ENCODE data around the gene LEPR. TPM values are rescaled to one million over a fixed set of nuclear protein-coding genes. Genes with fewer than 3 reads are reported as not detected.

The LEPR gene
- total and polyA plus RNA-seq, 12 donors, result 1.6 to 13.4 (median 6.6) TPM

DNA sequence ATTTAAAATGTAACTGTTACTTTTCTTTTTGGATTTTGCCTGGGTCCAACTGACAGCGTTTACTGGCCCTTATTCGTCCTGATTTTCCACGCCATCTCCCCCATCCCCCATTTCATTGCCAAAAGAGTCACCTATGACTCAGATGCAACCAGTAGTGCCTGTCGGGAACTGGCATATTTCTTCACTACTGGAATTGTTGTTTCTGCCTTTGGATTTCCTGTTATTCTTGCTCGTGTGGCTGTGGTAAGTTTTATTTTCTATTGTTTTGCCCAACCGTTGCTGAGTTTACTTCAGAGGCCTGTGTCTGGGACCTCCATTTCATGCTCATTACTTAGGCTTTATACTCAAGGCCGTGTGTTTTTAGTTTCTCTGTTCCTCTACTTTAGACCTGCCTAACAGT, 9.3 kb downstream of the LEPR start:
- Histone ChIP-seq H3K4me3 (no peak overlapping the region), H3K36me3 (peaks cover 0 to 93% (median 27%) of the 10 kb centered on the region in 9 donors), H3K27ac (peak overlapping the region in 8 of 10 donors; percentile 32 to 84 (median 62)), H3K4me1 (peaks cover 0 to 38% (median 21%) of the 10 kb centered on the region in 9 donors), H3K9me3 (no peaks in the 10 kb centered on the region), H3K27me3 (no peaks in the 10 kb centered on the region)
- intact Hi-C loops (cut with DNase I), result loop anchor here in 8 of 10 donors (2.0 to 10.0 kb wide), 11 partner anchors 97 to 365 kb away; no protein-coding TSS in a partner anchor
- 55 to 62% methylated on average over 7 of the region's 7 CpGs for WGBS, 2 donors
- peak in 1 of 2 donors; percentile 27 for DNase-seq
- peak in 7 of 8 donors; percentile 20 to 80 (median 63) for ATAC-seq
- TF ChIP-seq, protein P1, sequence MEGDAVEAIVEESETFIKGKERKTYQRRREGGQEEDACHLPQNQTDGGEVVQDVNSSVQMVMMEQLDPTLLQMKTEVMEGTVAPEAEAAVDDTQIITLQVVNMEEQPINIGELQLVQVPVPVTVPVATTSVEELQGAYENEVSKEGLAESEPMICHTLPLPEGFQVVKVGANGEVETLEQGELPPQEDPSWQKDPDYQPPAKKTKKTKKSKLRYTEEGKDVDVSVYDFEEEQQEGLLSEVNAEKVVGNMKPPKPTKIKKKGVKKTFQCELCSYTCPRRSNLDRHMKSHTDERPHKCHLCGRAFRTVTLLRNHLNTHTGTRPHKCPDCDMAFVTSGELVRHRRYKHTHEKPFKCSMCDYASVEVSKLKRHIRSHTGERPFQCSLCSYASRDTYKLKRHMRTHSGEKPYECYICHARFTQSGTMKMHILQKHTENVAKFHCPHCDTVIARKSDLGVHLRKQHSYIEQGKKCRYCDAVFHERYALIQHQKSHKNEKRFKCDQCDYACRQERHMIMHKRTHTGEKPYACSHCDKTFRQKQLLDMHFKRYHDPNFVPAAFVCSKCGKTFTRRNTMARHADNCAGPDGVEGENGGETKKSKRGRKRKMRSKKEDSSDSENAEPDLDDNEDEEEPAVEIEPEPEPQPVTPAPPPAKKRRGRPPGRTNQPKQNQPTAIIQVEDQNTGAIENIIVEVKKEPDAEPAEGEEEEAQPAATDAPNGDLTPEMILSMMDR (IDR thresholded peaks at IDR 0.05), result no peak

DNA sequence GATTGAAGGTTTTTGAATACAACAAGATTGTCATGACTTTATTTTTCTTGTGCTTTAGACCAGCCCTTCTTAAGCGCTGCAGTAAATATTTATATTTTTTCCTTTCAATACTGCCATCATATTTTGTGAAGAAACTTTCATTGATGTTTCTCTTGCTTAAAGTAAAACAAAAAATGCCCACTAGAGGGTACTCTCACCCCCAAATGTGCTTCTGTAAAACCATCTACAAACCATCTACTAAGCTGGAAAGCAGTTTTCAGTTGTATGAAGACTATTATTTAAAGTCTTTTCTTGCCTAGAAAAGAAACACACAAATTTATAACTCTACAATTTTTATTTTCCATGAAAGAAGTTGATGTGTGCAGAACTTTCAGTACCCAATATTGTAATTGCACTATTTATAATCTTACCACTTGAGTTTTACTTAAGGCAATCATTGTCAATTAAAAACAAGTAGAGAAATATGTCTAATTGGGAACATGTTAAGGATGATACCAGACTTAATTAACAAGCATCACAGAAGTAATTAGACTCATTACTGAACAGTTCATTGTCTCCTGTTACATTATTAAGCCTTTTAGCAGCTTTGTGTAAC, 10.7 kb downstream of the LEPR start:
- WGBS, 2 donors, result 28 to 43% methylated on average over 1 of the region's 1 CpG
- Histone ChIP-seq H3K36me3 (peaks cover 0 to 89% (median 18%) of the 10 kb centered on the region in 9 donors), H3K27me3 (no peaks in the 10 kb centered on the region), H3K27ac (peak overlapping the region in 7 of 10 donors; percentile 5 to 84 (median 65)), H3K9me3 (no peaks in the 10 kb centered on the region), H3K4me1 (peaks cover 0 to 40% (median 17%) of the 10 kb centered on the region in 9 donors), H3K4me3 (no peak overlapping the region)
- no peak for DNase-seq
- TF ChIP-seq, protein P1 (IDR thresholded peaks at IDR 0.05), result peak; percentile 33 to 77 (median 64)
- intact Hi-C loops (cut with DNase I), result loop anchor here in 6 of 10 donors (2.0 to 10.0 kb wide), 6 partner anchors 96 to 256 kb away; no protein-coding TSS in a partner anchor
- ATAC-seq, result peak in 2 of 8 donors; percentile 51 to 57

DNA sequence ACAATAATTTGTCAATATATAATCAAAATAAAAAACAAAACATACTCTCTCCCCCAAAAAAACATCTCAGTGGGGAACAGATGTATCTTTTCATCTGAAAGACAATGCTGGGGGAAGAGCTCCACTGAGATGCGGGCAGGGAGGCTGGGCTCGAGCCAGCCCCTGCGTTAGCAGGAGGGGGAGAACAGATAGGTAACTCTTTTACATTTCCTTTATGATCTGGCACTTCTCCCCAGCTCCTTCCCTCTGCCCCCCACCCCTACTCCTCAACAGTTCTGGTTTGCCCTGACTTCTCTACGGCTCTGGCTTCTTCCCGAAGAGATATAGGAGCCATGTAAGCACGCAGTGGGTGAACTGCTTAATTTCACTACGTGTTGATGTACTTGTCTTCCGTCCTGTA, 12.4 kb downstream of the LEPR start:
- intact Hi-C loops (cut with DNase I), result loop anchor here in 5 of 10 donors (5.0 to 10.0 kb wide), 5 partner anchors 94 to 254 kb away; no protein-coding TSS in a partner anchor
- no peak overlapping the region for H3K4me3 ChIP-seq
- no peak overlapping the region for H3K27ac ChIP-seq
- TF ChIP-seq, protein P1 (IDR thresholded peaks at IDR 0.05), result no peak
- WGBS, 2 donors, result 73 to 75% methylated on average over 8 of the region's 8 CpGs
- peaks cover 0 to 74% (median 10%) of the 10 kb centered on the region in 9 donors for H3K36me3 ChIP-seq
- H3K27me3 ChIP-seq, result no peaks in the 10 kb centered on the region
- no peaks in the 10 kb centered on the region for H3K9me3 ChIP-seq
- DNase-seq, result no peak
- peaks cover 0 to 43% (median 17%) of the 10 kb centered on the region in 9 donors for H3K4me1 ChIP-seq
- no peak for ATAC-seq

DNA sequence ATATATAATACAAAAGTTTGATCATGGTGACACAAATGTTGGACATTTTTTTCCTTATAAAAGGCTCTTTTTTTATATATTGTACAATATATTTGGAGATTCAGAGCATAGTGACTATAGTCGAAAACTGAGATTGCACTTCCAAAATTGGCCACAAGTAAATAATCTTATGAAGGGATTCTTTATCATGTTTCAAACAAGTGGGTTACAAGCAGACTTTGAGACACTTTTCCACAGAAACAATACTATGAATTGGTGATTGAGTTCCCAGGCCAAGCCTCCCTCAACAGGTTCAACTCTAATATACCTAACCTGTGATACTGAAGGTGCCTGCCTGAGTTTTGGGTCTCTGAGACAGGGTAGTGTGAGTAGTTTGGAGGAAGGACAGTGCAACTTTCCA, 13.8 kb downstream of the LEPR start:
- H3K27ac ChIP-seq, result no peak overlapping the region
- DNase-seq (no peak), ATAC-seq (no peak)
- no peaks in the 10 kb centered on the region for H3K27me3 ChIP-seq
- H3K9me3 ChIP-seq, result no peaks in the 10 kb centered on the region
- H3K36me3 ChIP-seq, result peaks cover 0 to 63% (median 10%) of the 10 kb centered on the region in 9 donors
- TF ChIP-seq, protein P1 (IDR thresholded peaks at IDR 0.05), result peak in 2 of 9 donors; percentile 20 to 27
- WGBS, 2 donors, result 91 to 97% methylated on average over 1 of the region's 1 CpG
- intact Hi-C loops (cut with DNase I), result loop anchor here in 5 of 10 donors (5.0 to 10.0 kb wide), 5 partner anchors 93 to 253 kb away; no protein-coding TSS in a partner anchor
- peaks cover 0 to 38% (median 17%) of the 10 kb centered on the region in 9 donors for H3K4me1 ChIP-seq
- H3K4me3 ChIP-seq, result no peak overlapping the region
